GM15510 (cell line): ENCODE data around the gene ALDH3A2.

Experiments
- POLR2A ChIP-seq: IDR thresholded peaks from 3 replicates; pipeline ENCODE4 v1.6.1; 2011; ENCODE audit warnings: borderline replicate concordance; ENCODE audit not compliant: insufficient read length; ENCODE audit errors: extremely low read depth

Gene ALDH3A2

GRCh38 chr17:19702217-19702641 lies 53.7 kb downstream of the ALDH3A2 start:
- TF ChIP-seq POLR2A: no peak

- no peak for TF ChIP-seq POLR2A
Observed at GRCh38 chr17:19703106-19703827, 54.7 kb downstream of the ALDH3A2 start.

GRCh38 chr17:19703828-19704613 lies 55.5 kb downstream of the ALDH3A2 start:
- TF ChIP-seq POLR2A: no peak

GRCh38 chr17:19705201-19705600 lies 56.6 kb downstream of the ALDH3A2 start:
- TF ChIP-seq POLR2A: no peak

- no peak for TF ChIP-seq POLR2A
Observed at GRCh38 chr17:19705771-19706770, 57.5 kb downstream of the ALDH3A2 start.

- TF ChIP-seq POLR2A: no peak
Observed at GRCh38 chr17:19706791-19707727, 58.5 kb downstream of the ALDH3A2 start.

GRCh38 chr17:19707728-19708221 lies 59.2 kb downstream of the ALDH3A2 start:
- no peak for TF ChIP-seq POLR2A

GRCh38 chr17:19708431-19709175 lies 60.1 kb downstream of the ALDH3A2 start:
- TF ChIP-seq POLR2A: no peak

GRCh38 chr17:19709841-19710240 lies 61.3 kb downstream of the ALDH3A2 start:
- no peak for TF ChIP-seq POLR2A

GRCh38 chr17:19712436-19713004 lies 64.0 kb downstream of the ALDH3A2 start:
- no peak for TF ChIP-seq POLR2A

- no peak for TF ChIP-seq POLR2A
Observed at GRCh38 chr17:19713462-19713861, 64.9 kb downstream of the ALDH3A2 start.

GRCh38 chr17:19713901-19714361 lies 65.4 kb downstream of the ALDH3A2 start:
- no peak for TF ChIP-seq POLR2A
